HG03045 (cell line): ENCODE measurements around the gene PGRMC2.
"Not testable (repeated sequence)": the region's sequence is repeated elsewhere in the genome, so short reads cannot be mapped to it uniquely, and the experiment has no call there.

Source experiments
- ATAC-seq: cut with Tn5 transposase; IDR thresholded peaks from one replicate; pipeline ENCODE4 v1.9.1; 2021; ENCODE audit warnings: mild to moderate bottlenecking, moderate library complexity; ENCODE audit not compliant: unreplicated experiment

Gene PGRMC2

DNA sequence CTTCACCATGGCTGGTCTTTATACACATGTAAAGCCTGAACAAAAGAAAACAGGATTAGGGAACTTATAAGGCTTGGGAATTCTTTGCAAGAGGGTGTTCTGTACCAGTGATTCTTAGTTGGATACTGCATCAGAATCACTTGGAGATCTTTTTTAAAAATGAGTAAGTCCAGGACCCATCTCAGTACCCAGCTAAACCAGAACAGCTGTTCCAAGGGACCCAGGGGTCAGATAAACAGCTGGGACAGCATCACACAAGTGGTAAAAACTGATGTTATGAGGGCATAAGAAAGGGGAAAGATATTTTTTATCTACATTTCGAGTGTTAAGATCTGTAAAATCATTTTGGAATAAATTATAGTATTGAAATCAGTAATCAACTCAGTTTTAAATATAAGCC, 16.1 kb downstream of the PGRMC2 start:
- no peak for ATAC-seq

DNA sequence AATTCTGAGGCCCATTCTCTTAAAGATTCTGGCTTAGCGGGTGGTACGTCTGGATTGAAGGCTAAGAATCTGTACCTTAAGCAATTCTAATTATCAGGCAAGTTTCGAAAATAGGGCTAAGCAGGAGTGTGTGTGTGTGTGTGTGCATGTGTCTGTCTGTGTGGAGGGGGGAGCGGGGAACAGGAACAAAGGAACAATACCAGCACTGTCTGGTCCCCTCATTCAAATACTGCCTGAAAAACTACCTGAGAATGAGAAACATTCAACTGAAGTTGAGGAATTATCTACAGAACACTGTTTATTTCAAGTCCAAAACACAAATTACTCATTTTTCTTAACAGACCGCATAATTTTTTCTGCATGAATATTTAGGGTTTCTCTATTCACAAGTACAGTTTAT, 18.6 kb downstream of the PGRMC2 start:
- no peak for ATAC-seq

DNA sequence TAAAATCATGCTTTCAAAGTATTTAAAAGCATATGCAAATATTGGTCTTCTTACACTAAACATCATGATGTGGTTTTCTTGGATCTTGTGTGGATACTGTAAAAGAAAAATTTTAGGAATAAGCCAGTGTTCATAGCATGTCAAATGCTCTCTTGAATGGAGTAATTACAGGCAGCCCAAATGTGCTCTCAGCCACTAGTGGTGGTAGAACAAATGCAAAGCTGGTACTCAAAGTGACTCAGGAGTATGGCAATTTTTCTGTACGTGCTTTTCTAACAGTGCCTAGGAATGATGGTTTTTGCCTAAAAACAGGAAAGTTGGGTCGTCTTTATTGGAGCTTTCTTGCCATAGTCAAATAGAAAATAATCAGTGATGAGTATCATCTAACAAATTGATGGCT, 19.9 kb downstream of the PGRMC2 start:
- no peak for ATAC-seq

DNA sequence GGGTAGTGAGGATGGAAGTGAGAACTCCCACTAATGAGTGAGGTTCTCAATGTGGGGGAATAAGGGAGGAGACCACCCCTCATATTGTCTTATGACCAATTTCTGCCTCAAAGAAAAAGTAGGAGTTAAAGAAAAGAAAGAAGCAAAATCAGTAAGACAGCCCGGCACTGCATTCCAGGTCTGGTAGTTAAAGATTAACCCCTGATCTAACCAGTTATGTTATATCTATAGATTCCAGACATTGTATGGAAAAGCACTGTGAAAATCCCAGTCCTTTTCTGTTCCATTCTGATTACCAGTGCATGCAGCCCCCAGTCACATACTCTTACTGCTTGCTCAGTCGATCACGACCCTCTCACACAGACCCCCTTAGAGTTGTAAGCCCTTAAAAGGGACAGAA, 20.4 kb downstream of the PGRMC2 start:
- ATAC-seq: not testable (repeated sequence)

DNA sequence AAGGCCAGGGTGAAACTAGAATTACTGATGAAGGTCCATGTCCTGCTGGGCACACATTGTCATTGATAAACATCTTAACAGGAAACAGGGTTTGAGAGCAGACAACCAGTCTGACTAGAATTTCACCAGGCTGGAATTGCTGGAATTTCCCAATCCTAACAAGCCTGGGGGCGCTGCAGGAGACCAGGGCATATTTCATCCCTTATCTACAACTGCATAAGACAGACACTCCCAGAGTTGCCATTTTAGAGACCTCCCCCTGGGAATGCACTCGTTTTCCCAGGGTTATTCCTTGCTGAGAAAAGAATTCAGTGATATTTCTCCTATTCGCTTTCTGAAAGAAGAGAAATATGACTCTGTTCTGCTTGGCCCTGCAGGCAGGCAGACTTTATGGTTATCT, 22.1 kb downstream of the PGRMC2 start:
- ATAC-seq: not testable (repeated sequence)

DNA sequence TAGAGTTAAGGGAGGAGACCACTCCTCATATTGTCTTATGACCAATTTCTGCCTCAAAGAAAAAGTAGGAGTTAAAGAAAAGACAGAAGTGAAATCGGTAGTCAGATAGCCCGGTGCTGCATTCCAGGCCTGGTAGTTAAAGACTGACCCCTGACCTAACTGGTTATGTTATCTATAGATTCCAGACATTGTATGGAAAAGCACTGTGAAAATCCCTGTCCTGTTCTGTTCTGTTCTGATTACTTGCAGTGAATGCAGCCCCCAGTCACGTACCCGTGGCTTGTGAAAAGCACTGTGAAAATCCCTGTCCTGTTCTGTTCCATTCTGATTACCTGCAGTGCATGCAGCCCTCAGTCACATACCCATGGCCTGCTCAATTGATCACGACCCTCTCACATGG, 27.7 kb downstream of the PGRMC2 start:
- not testable (repeated sequence) for ATAC-seq

DNA sequence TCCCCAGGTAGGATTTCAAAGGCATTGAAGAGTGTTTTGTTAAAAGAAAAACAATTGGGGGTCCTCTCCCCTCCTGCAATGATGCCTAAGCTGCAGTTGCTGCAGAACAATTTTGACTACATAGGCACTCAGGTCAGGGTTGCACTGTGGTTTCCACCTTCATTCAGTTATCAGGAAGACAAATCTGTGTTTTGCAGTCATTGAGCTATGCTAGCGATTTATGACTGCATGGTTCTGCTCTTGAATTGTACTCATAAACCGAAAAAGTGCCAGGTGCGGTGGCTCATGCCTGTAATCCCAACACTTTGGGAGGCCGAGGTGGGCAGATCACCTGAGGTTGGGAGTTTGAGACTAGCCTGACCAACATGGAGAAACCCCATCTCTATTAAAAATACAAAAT, 29.4 kb downstream of the PGRMC2 start:
- not testable (repeated sequence) for ATAC-seq

DNA sequence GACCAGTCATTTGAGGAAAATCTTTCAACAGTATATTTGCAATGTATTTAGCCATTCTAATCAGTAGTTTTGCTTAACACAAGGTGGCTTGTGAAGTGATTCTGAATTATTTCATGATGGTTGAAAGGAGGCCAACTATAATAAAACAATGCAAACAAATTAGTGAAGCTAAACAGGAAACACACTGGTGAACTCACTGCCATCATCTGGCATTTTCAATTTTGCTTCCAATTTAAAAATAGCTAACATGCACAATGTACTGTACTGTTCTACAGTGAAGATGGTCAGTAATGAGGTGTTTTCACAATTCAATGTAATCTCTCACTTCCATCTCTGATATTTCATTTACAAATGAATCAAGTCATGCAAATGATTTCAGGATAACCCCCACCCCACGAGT, 31.1 kb downstream of the PGRMC2 start:
- no peak for ATAC-seq

DNA sequence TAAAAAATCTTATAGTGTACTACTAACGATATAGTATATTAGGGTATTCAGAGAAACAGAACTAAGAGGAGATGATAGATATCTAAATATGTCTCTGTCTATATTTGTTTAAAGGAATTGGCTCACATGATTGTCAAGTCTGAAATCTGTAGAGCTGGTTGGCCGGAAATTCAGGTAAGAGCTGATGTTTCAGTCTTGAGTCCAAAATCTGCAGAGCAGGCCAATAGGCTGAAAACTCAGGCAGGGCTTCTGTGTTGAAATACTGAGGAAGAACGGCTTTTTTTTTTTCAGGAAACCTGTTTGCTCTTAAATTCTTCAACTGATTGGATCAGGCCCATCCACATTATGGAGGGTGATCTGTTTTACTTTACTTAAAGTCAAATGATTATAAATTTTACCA, 31.7 kb downstream of the PGRMC2 start:
- no peak for ATAC-seq

DNA sequence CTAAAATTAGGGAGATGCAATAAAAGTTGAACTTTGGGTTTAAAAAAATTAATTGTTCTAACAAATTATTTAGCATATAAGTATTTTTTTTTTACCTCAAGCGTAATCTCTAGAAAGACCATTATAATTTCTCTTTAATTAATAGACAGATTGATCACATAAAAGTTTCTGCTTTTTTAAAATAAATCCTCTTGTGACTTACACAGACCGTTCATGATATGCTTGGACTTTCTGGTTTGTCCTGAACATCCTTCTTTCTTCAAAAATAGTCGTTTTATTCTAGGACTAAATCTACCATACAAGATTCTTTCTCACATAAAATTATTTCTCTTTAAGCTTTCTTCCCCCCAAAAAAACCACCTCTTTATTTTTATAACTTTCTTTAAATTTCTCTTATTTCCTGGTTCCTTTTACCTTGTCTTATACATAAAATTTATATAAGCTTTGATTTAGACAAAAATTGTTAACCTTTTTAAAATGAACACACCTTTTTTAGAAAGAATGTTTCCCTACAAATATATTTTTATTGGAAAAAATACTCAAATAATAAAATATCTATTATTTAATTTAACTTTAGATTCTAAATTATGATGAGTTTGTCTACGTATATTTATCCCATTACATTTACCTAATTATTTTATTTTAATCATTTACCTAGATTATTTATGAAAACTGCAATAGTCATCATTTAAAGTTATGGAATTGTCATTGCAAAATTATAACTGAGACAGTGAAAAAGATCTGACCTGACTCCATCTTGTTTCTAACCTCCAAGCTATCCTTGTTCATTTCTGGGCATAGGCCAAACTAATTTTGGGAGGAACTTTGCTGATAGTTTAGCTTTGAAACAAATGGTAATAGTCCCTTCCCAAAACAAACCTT, 37.6 kb downstream of the PGRMC2 start:
- ATAC-seq: no peak

DNA sequence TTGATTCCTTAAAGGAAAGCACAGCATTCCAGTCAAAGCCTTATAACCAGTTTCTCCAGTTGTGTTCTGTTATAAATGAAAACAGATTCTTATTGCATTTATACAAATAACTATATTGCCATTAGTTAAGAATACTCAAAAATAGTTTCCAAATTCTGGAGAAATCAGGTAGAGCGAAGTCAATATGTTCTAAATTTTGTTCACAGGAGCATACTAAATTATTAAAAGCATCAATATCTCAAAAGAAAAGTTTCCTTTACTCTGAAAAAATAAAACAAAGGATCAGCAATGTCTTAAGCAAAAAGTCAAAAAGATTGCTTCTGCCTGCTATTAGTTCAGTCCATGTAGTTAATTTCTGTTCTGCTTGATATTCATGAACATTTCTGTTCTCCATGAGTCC, 39.7 kb downstream of the PGRMC2 start:
- ATAC-seq: no peak

DNA sequence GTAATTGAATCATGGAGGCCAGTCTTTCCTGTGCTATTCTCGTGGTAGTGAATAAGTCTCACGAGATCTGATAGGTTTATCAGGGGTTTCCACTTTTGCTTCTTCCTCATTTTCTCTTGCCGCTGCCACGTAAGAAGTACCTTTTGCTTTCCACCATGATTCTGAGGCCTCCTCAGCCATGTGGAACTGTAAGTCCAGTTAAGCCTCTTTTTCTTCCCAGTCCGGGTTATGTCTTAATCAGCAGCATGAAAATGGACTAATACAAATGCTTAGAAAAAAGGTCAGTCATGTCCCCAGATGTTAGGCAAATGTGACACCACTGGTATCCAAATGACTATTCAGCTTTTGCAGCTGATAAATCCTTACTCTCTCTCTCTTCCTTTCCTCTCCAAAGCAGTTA, 42.2 kb downstream of the PGRMC2 start:
- ATAC-seq: not testable (repeated sequence)

DNA sequence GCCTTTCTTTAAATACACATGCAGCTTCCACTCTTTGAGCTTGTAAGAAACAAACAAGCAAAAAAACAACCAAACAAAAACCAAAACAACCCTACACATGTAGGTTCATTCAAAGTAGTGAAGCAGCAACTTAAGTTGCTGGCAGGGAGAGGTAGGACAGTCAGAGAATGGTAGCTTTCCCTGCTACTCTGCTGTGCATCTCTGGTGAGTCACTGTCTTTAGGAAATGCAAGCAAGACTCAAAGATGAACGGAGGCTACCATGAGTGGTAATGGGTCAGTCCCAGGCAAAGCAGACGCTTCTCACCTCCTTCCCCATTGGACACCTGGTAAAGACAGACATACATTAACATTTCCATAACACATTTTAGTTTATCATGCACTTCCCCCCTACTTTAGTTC, 43.2 kb downstream of the PGRMC2 start:
- ATAC-seq: no peak

DNA sequence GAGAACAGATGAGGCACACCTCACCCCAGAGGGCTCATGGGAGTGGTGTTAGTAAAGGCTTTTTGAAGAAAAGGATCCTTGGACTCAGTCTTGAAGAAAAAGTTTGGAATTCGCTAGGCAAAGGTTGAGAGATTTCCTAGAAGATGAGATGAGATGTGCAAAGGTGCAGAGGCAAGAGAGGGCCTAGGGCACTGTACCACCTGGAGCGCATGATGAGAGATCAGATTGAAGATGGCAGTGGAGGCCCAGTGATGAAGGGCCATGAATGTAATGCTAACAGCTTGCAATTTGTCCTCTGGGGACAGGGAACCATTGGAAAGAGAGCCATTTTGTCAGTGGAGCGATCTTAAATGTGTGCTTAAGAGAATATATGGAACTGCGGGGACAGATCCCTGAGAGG, 45.0 kb downstream of the PGRMC2 start:
- no peak for ATAC-seq

DNA sequence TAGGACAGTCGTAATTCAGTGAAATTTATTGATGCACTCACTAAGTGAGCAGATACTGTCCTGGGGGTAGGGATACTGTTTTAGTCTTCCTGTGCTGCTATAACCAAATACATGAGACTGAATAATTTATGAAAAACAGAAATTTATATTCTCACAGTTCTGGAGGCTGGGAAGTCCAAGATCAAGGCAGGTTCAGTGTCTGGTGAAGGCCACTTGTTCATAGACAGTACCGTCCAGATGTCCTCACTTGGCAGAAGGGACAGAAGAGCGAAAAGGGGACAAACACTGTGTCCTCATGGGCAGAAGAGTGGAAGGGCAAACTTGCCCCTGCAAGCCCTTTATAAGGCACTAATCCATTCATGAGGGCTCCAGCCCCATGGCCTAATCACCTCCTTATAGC, 45.6 kb downstream of the PGRMC2 start:
- no peak for ATAC-seq

DNA sequence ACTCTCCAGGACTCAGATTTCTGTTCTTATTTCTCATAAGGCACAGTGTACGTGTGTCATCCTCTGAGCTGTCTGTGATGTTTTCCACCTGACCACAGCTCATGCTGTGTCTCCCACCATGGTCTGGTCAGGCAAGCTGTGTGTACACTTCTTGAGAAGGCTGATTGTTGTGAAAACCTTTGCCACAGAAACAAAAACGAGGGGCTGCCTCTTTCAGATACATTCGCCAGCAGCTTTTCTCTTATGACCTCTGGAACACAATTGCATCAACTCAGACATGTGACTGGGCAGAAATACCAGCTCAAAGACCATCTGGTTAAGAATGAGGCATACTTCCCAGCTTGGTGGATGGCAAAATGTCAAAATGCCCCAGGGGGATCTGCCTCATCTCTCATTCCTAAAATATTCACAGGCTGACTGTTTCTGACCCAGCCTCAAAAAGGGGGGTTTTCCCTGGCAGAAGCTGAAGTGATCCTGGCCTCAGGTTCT, 46.1 kb downstream of the PGRMC2 start:
- no peak for ATAC-seq

DNA sequence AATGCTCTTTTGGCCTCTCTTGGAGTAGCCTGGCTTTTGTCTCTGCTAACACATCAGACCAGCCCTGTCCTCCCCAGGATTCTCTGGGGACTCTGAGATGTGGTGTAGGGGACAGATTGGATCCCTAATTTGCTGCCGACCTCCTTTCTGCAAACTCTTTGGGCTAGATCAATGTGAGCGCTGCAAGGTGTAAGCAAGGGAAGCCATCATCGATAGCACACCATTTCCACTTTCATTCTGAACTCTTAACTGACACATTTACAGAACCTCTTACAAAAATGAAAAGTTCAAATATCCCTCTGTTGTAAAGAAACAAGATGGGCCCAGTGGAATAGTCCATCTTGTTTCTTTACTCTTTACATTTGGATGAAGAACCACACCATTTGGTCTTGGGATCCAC, 46.6 kb downstream of the PGRMC2 start:
- ATAC-seq: no peak

DNA sequence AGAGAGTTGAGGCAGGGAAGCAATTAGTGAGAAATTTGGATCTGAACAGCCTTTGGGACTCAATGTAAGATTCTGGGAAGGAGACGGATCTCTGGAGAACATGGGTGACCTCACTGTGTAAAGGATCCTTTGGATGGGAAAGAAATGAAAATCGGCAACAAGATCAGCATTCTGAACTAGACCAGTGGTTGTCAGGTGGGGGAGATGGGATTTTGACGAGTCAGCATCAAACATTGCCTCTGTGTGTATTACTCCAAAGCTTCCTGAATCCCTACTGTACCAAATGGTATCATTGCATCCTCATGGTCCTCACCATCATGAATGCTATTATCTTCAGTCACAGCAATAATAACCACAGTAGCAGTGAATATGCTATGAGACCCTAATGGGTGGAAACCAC, 52.8 kb downstream of the PGRMC2 start:
- ATAC-seq: no peak

DNA sequence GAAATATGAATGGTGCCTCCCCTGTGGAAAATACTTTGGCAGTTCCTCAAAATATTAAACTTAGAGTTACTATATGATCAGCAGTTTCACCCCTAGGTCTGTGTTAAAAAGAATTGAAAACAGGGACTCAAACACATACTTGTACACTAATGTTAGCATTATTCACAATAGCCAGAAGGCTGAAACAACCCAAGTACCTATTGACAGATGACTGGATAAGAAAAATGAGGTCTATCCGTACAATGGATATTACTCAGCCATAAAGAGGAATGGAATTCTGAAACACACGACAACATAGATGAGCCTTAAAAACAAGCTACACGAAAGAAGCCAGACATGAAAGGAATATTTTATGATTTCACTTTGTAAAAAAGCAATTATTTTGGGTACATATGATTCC, 54.9 kb downstream of the PGRMC2 start:
- ATAC-seq: no peak

DNA sequence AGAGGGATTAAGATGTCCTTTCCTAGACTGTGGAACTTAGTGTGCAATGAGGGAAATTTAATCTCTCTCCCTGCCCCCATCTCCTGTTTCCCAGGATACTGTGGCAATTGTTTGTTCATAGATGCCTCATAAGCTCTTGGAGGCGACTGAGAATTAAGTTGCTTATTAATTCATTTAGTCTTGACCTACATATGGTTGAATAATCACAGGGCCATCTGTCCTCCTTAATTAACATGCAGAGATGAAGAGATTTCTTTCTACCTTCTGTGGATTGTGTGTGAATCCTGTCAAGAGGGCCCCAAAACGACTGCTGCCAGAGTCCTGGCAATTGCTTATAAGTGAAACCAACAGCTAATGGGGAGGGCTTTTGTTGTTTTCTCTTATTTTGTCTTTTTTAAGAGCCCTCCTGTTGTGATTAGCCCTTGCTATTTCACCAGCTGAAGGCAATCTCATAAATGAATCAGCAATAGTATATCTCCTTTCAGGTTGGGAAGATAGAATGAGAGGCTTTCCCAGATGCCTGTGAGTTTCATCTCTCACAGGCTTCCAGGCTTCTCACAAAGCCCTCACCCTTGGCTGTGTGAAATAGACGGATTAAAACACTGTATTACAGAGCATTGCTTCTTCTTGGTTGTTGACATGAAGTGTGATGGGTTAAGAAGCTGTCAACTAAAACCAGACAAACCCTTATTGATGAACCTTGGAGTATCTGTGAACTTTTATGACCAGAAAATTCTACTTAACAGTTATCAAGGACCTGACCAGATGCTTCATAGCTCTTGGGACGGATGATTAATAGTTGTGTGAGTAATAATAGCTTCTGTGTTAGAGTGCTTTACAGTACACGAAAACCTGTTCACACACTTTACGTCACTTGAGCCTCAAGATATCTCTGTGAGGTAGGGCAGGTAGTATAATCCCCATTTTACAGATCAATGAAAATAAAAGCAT, 58.5 kb downstream of the PGRMC2 start:
- ATAC-seq: no peak

DNA sequence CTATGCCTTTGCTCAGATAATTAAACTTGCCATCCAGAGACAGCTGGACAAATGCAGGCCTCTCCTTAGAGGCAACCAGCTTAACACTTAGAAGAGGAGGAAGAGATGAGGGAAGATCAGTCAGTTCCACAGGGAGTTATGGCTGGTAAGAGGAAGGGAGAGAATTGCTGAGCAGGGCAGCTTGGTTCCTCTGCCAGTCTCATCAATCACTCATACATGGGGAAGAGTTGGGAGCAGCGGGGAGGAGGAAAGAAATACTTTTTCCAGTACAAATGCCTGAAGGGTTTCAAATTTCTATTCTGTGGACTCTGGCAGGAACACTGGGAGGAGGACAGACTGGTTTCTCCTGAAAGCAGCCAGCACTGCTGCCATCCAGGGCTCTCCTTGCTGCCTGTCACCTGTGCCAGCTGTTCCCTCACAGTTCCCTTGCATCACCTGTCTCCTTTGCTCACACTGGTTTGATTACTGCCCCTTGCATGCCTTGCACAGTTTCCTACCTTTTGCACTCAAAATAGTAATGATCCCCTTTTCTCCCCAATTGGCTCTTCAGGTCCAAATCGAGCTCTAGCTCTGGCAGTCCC, 59.5 kb downstream of the PGRMC2 start:
- no peak for ATAC-seq
